HFFc6 (cell line): ENCODE results near the gene GPX4. TPM values are rescaled to one million over a fixed set of nuclear protein-coding genes. Genes with fewer than 3 reads are reported as not detected.

Source experiments
- DNase-seq: peaks from one replicate; pipeline ENCODE4 v3.0.0-alpha.2; 2018
- H3K27ac Mint-ChIP-seq: 2 replicates; pipeline ENCODE4 v1.8.0; 2020; ENCODE audit warnings: mild to moderate bottlenecking, mixed read lengths
- H3K27me3 Mint-ChIP-seq: 2 replicates; pipeline ENCODE4 v1.8.0; 2021; ENCODE audit warnings: mild to moderate bottlenecking, moderate library complexity, mixed read lengths; ENCODE audit not compliant: insufficient read depth
- H3K36me3 Mint-ChIP-seq: 2 replicates; pipeline ENCODE4 v1.8.0; 2021; ENCODE audit warnings: low read depth, mixed read lengths
- H3K4me1 Mint-ChIP-seq: 2 replicates; pipeline ENCODE4 v1.8.0; 2020; ENCODE audit warnings: low read depth, mixed read lengths
- H3K4me3 Mint-ChIP-seq: 2 replicates; pipeline ENCODE4 v1.8.0; 2020; ENCODE audit warnings: mild to moderate bottlenecking, moderate library complexity, mixed read lengths
- H3K9me3 Mint-ChIP-seq: 2 replicates; pipeline ENCODE4 v1.8.0; 2020; ENCODE audit warnings: mild to moderate bottlenecking, mixed read lengths
- CTCF ChIP-seq: fragments of 200-600 bp; sonication (generic); IDR thresholded peaks from 2 replicates; pipeline ENCODE4 v1.5.0; 2021; ENCODE audit warnings: antibody characterized with exemption, mild to moderate bottlenecking
- total RNA-seq, 6 experiments: library from RNA; stranded (reverse); fragmentation: NEBNext Ultra II Directional; extraction: Animal tissue kit (Norgen Biotek cat#: 25700); gene quantifications; 2 replicates in 1 of 6; 3 replicates in 5 of 6; pipeline ENCODE4 v1.2.3, GENCODE V29; 2021

Gene GPX4
- total RNA-seq, 6 experiments from 2014 or later, result 193 to 237 (median 223) TPM

GRCh38 chr19:1150333-1151036 lies 46.7 kb downstream of the GPX4 start:
- H3K27me3 Mint-ChIP-seq, result peaks cover 2% of the 10 kb centered on the region; the same call in 1 of the 2 replicates
- no peak for TF ChIP-seq CTCF
- no peak overlapping the region for H3K4me3 Mint-ChIP-seq

GRCh38 chr19:1151037-1151724 lies 47.4 kb downstream of the GPX4 start:
- no peak for TF ChIP-seq CTCF
- no peak overlapping the region for H3K27ac Mint-ChIP-seq
- H3K4me1 Mint-ChIP-seq, result no peaks in the 10 kb centered on the region
- no peaks in the 10 kb centered on the region for H3K9me3 Mint-ChIP-seq
- H3K27me3 Mint-ChIP-seq, result no peaks in the 10 kb centered on the region
- no peaks in the 10 kb centered on the region for H3K36me3 Mint-ChIP-seq
- DNase-seq, result no peak
- no peak overlapping the region for H3K4me3 Mint-ChIP-seq

More at GRCh38 chr19:1150333-1151036, 46.7 kb downstream of the GPX4 start:
- no peaks in the 10 kb centered on the region for H3K4me1 Mint-ChIP-seq
- no peaks in the 10 kb centered on the region for H3K36me3 Mint-ChIP-seq
- DNase-seq, result no peak
- H3K27ac Mint-ChIP-seq, result no peak overlapping the region
- H3K9me3 Mint-ChIP-seq, result no peaks in the 10 kb centered on the region

GRCh38 chr19:1151917-1152587 lies 48.3 kb downstream of the GPX4 start:
- H3K36me3 Mint-ChIP-seq, result no peaks in the 10 kb centered on the region
- DNase-seq, result no peak
- no peaks in the 10 kb centered on the region for H3K9me3 Mint-ChIP-seq
- H3K4me3 Mint-ChIP-seq, result no peak overlapping the region
- H3K4me1 Mint-ChIP-seq, result no peaks in the 10 kb centered on the region
- no peak overlapping the region for H3K27ac Mint-ChIP-seq
- H3K27me3 Mint-ChIP-seq, result no peaks in the 10 kb centered on the region
- TF ChIP-seq CTCF, result no peak

GRCh38 chr19:1153891-1154730 lies 50.3 kb downstream of the GPX4 start:
- TF ChIP-seq CTCF, result no peak
- H3K4me3 Mint-ChIP-seq, result no peak overlapping the region
- H3K36me3 Mint-ChIP-seq, result no peaks in the 10 kb centered on the region
- no peaks in the 10 kb centered on the region for H3K27me3 Mint-ChIP-seq
- H3K27ac Mint-ChIP-seq, result peak overlapping the region; percentile 42
- no peaks in the 10 kb centered on the region for H3K4me1 Mint-ChIP-seq
- DNase-seq, result no peak
- H3K9me3 Mint-ChIP-seq, result no peaks in the 10 kb centered on the region

GRCh38 chr19:1154731-1155351 lies 51.0 kb downstream of the GPX4 start:
- H3K9me3 Mint-ChIP-seq, result no peaks in the 10 kb centered on the region
- H3K4me1 Mint-ChIP-seq, result no peaks in the 10 kb centered on the region
- H3K27ac Mint-ChIP-seq, result peak overlapping the region; percentile 82
- H3K27me3 Mint-ChIP-seq, result no peaks in the 10 kb centered on the region
- H3K36me3 Mint-ChIP-seq, result no peaks in the 10 kb centered on the region
- peak; percentile 12; the same call in 1 of the 2 replicates for TF ChIP-seq CTCF
- peak; percentile 83 for DNase-seq
- H3K4me3 Mint-ChIP-seq, result no peak overlapping the region
